HG03066 (cell line): ENCODE data around the gene FUCA1.
"Not testable (repeated sequence)": the region's sequence is repeated elsewhere in the genome, so short reads cannot be mapped to it uniquely, and the experiment has no call there.

Experiments used
- ATAC-seq: cut with Tn5 transposase; IDR thresholded peaks from one replicate; pipeline ENCODE4 v1.9.1; 2021; ENCODE audit warnings: low read depth; ENCODE audit not compliant: unreplicated experiment

FUCA1 gene

DNA sequence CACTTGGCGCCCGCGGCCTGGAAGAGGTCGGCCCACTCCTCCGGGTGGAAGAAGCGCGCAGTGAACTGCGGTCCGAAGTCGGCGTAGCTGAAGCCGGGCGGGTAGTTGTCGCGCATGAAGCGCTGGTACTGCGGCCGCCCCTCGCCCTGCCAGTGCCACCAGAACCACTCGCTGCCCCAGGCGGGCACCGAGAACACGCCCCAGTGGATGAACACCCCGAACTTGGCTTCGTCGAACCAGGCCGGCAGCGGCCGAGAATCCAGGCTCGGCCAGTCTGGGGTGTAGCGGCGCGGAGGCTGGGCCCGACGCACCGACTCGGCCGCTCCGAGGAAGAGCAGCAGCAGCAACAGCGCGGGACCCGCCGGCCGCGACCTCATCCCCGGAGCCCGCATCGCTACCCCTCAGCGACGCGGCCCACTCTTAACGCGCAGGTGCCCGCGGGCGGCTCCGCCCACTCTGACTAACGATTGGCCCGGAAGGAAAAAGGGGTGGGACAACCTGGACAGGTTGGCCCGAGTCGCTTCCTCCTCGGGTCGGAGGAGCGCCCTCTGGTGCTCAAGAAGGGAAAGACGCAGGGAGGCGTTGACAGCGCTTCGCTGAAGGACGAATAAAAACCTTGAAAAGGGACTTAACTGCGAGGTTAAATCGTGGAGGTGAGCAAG, at the start of gene FUCA1:
FUCA1 (minus strand) TSS at position 396 of the 662 bp plus-strand sequence; CDS start at position 392, 4 bp downstream.
- peak; percentile 83 for ATAC-seq

DNA sequence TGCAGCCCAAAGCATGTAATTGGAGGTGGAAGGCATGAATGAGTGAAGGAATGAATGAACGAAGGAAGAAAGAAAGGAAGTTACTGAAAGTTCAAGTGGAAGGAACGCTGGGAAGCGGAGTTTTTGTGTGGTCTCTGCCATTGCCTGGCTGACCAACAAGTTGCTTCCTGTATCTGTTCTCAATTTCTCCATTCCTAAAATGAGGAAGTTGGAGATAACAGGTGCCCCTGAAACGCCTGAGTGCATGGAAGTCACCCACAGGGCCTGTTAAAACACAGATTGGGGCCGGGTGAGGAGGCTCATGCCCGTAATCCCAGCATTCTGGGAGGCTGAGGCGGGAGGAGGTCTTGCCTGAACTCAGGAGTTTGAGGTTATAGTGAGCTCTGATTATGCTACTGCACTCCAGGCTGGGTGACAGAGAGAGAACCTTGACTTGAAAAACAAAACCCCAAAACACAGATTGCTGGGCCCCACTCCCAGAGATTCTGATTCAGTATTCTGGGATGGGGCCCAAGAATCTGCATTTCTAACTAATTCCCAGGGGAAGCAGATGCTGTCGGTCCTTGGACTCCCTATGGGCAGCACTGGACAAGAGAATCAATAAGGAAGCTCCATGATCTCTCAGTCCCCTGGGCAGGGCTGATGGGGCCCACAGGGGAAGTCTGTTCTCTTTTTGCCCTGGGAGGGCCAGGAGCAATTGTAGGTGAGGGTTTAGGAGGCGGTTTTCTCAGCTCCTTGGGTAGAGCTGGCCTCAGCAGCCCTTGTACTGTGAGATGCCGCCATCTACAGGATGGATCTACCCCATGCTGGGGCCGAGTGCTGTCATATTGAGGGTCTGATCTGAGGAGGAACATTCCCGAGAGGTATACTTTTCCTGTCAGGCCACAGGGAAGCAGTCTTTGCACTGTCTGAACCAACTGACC, 48.4 kb upstream of the FUCA1 start:
- ATAC-seq: peak; percentile 56

DNA sequence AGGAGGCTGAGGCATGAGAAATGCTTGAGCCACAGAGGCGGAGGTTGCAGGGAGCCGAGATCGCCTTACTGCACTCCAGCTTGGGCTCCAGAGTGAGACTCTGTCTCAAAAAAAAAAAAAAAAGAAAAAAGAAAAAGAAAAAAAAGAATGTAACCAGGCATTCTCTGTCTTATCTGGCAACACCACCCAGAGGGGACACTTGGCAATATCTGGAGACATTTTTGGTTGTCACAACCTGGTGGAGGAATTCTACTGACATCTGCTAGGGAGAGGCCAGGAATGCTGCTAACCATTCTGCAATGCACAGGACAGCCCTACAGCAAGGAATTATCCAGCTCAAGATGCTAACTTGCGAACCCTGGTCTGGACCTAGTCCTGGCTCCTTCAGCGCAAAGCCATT, 47.4 kb upstream of the FUCA1 start:
- ATAC-seq: no peak

DNA sequence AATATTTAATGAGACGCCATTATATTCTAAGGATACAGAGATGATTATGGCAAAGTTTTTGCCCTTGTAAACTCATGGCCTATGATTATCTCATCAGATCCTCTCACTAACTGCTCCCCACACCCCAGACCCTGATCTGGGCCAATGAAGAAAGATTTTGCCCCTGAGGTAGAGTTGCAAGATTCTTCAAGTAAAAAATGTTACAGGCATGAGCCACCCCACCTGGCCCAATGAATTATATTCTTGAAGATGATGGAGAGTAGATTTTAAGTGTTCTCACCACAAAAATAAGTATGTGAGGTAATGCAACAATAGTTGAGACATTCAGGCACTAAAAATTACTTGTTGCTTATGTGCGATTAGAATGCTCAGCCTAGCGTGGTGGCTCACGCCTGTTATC, 46.8 kb upstream of the FUCA1 start:
- ATAC-seq: no peak

DNA sequence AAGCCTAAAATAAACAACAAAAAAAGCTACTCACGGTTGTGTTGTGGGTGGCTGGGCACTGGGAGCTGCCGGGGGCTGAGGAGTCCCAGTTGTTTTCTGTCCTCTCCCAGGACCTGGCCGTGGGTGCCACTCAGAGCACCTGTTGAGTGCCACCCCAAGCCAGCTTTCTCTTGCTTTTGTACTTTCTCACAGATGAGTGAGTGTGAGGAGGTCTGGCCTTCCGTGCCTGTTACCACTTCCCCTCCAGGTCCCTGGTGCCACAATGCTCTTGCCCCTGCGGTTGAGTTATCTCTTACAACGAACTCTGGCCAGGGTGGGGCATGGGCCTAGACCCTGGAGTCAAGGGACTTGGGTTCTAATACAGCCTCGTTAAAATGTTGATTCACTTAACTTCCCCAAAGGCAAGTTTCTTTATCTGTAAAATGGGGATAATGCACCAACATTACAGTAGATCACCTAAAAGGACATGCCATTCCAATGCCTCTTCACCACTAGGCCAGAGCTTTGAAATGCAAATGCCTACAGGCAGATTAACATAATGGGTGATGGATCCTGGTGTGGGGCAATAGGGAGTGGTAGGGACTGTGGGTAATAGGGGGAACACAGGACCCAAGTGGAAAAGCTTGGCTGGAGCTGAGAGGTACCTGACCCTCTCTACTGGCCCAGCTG, 45.3 kb upstream of the FUCA1 start, which contains the start of gene CNR2:
CNR2 (minus strand) TSS at position 151 of the 669 bp plus-strand sequence. CDS start 37,745 bp downstream, outside the sequence.
- ATAC-seq: no peak

DNA sequence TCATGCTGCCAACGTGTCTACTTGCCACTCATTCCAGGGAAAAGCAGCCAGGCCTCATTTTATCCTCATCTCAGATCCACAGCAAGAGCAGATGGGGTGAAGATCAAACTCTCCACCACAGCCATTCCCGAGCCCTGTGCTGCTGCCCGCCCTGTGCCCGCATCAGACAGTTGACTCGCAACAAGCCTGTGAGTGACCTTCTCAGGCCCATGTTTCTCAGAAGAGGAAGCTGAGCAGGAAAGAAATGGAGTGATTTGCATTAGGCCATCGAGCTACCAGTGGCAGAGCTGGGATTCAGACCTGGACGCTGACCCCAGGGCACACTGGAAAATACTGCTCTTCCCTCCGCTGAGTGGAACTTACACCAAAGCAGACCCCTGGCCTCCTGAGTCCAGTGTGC, 43.8 kb upstream of the FUCA1 start:
- no peak for ATAC-seq

DNA sequence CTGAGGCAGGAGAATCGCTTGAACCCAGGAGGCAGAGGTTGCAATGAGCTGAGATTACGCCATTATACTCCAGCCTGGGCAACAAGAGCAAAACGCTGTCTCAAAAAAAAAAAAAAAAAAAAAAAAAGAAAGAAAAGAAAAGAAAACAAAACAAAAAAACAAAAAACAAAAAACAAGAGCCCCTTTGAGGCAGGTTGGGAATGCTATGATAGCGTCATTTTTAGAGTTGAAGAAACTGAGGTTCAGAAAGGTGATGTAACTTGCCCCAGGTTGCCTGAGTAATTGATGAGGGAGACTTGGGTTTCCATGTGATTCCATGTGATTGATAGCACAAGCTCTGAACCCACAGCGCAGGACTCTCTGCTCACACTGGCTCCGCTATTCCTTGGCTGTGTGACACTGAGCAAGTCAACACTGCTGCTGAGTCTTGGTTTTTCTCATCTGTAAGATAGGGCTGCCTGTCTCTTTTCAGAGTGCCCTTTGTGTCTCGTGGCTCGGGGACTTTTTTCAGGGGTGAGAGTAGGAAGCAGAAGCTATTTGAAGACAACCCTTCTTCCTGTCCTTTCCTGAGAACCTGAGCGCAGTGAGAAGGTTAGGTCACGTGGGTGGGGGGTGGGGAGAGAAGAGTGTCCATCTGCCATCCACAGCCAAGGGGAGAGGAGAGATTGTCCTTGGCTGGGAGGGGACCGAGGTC, 42.6 kb upstream of the FUCA1 start:
- ATAC-seq: no peak

DNA sequence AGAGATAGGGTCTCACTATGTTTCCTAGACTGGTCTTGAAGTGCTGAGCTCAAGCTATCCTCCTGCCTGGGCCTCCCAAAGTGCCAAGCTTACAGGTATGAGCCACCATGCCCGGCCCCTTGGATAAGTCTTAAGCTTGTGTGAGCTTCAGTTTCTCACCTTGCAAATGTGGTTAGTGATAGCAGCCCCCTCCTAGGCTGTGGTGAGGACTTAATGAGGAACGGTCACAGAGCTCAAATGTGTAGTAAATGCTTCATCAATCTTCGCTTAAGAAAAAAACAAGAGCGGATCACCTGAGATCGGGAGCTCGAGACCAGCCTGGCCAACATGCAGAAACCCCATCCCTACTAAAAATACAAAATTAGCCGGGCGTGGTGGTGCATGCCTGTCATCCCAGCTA, 42.1 kb upstream of the FUCA1 start:
- ATAC-seq: no peak

DNA sequence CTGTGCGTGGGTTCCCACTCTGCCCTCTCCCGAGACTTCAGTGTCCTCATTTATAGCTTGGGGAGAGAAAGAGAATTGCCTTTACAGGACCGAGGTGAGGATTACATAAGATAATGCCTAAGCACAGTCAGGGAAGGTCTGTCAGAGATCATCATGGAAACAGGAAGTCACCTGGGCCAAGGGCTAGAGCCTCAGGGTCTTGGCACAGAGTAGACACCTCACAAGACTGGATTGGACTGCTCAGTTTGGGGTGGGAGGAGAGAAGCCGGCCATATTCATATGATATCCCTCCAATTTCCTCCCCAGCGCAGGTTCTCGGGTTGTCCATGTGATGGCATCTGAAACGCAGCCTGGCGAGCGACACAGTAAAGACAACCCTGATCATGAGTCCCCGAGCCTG, 41.3 kb upstream of the FUCA1 start:
- no peak for ATAC-seq

DNA sequence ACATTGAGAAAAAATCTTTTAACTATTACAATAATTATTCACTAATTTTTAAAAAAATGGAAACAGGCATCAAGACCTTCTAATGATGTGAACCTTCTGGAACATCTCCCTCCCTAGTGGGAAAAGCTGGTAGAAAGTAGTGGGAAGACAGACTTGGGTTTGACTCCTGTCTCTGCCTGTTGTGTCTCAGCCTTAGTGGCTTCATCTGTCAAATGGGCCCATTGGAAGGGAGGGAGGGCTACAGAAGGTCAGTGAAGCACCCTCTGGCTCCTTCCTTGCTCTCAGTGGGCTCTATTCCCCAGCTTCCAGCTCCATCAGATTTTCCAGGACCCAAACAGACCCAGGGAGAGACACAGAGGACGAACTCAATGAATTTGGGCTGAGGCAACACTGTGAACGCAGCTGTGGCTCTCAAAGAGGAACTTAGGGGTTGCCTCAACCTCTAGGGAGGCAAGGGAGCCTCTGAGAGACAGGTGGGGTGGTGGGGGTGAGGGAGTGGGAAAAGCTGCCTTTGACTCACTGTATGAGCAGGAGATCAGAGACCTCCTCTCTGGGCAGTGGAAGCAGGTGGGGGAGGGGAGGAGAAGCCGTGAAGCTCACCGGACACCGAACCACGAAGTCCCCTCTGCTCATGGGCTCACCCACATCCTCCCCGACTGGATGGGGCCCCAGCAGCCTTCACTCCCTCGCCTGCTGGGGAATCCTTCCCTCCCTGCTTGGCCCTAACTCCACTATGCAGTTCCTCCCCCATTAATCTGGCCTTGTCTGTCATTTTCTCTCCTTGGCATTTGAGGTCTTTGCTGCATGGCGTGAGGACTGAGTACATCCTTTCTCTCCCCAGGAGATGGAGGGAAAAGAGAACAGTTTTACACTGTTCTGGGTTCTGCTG, 40.6 kb upstream of the FUCA1 start:
- no peak for ATAC-seq

DNA sequence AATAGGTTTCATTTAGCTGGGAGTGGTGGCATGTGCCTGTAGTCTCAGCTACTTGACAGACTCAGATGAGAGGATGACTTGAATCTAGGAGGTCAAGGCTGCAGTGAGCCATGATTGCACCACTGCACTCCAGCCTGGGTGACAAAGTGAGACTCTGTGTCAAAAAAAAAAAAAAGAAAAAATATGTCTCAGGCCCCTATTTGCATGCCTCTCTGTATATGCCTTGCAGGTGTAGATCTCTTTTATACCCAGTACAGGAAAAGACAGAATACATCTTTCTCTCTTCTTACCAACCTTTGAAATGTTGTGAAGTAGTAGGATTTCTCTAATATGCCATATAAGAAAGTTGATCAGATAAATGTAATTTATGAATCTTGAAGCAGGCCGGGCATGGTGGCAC, 38.6 kb upstream of the FUCA1 start:
- no peak for ATAC-seq

DNA sequence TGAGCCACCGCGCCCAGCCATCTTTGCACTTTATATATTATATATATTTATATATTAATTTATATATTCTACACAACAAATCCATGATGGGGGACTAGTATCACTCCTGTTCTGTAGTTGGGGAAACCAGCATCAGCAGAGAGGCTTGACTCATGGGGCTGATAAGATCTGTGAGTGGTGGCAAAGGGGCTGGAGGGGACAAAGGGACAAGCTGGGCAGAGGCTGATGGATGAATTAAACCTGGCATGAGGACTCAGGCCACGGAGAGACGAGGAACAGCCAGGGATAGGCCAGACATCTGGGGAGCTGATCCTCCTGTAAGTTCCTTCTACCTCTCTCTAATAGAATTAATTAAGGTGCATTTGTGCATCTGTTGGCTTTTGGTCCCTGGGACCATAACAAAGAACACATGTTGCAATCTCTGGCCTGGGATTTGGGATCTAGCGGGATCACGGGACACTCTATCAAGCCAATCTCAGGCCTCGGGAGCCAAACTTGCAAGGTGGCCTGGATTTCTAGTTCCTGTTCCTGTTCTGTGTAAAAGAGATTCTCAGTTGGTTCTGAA, 37.5 kb upstream of the FUCA1 start:
- ATAC-seq: no peak

DNA sequence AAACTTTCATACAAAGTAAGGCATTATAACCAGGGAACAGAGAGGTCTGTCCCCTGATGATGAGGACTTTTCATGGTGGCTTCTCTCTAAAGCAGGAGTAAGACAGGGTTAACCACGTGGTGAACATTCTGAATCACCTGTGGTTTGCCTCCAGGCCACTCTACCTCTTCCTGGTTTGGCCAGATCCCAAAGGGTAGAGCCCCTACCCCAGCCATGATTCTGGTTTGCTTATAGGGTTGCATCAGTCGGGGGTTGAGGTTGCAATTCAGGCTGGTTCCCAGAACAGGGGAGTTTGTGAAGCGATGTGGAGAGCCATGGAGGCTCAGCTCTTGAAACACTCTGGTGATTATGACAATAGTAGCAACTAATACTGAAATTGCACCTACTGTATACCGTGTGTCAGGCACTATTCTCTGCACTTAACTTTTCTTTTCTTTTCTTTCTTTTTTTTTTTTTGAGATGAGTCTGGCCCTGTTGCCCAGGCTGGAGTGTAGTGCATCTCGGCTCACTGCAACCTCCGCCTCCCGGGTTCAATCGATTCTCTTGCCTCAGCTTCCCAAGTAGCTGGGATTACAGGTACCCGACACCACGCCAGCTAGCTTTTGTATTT, 36.8 kb upstream of the FUCA1 start:
- ATAC-seq: peak; percentile 55

DNA sequence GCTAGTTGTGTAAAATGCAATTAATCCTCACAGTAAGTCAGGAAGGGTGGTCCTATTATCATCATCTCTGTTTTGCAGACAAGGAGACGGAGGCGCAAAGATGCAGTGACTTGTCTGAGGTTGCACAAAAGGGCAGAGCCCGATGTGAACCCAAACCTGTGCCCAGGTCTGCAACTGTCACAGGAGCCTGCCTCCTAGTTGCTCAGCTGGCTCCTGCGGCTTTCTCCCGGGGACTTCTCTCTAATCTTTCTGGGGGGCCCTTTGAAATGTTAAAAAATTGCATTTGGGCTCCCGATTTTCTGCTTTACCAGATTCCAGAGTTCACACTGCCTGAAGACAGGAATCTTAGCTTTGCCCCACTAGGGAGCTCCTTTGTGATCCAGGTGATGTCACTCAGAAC, 35.7 kb upstream of the FUCA1 start:
- no peak for ATAC-seq

DNA sequence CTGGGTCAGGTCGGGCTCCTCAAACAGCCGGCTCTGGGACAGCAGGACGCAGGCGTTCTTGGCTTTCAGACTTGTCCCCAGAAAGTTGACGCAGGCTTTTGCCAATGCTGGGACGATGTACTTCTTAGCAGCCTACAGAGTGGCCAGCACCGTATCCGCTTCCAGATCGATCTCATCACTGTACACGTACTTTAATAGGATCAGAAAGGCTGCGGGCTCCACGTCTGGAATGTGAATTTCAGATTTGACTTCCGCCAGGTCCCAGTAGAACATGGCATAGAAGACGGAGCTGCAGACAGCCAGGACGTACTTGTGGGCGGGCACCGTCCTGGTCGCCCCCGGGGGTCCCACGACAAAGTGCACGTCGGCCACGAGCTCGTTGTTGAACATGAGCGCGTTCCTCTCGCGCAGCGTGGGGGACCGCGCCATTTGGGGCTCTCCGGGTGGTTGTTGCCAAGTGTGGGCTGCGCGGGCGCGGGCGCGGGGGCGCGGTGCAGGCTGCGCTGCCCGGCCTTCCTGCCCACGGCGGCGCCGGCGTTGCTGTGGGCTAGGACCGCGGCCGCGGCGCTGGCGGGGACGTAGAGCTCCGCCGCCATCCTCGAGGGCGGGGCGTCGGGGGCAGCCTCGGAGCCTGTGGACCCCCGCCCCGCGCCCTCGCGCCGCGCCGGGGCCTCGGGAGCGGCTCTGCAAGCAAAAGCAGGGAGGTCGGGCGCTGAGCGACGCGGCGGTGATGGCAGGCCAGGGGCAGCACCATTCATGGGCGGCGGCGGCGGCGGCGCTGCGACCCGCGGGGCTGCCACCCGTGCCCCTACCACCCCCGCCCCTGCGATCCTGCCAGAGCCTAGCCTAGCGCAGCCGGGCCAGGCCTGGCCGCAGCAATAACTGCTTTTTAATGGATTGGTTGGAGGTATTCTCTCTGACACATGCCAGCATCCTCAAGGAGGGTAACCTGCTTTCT, 34.5 kb upstream of the FUCA1 start:
- no peak for ATAC-seq

DNA sequence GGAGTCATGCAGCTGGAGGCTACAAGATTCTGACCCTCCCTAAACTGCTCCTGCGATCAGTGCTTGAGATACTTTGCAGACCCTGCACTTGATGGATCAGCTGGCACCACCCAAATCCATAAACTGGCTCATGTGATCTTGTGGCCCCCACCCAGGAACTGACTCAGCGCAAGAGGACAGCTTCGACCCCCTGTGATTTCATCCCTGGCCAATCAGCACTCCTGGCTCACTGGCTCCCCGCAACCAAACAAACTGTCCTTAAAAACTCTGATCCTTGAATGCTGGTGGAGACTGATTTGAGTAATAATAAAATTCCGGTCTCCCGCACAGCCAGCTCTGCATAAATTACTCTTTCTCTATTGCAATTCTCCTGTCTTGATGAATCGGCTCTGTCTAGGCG, 31.9 kb upstream of the FUCA1 start:
- ATAC-seq: not testable (repeated sequence)

DNA sequence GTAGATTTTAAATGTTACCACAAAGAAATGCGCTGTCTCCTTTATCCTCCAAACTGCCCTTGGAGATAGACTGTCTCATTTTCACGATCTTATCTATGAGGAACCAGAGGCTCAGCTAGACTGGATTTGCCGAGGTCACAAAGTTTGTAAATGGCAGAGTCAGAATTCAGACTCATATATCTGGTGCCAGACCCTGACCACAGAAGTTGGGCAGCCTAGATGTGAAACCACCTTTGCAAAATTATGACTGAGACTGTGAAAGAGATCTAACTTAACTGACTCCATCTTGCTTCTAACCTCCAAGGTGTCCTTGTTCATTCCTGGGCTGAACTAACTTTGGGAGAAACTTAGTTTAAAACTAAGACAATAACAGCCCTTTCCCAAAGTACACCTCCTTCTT, 31.0 kb upstream of the FUCA1 start:
- ATAC-seq: no peak

DNA sequence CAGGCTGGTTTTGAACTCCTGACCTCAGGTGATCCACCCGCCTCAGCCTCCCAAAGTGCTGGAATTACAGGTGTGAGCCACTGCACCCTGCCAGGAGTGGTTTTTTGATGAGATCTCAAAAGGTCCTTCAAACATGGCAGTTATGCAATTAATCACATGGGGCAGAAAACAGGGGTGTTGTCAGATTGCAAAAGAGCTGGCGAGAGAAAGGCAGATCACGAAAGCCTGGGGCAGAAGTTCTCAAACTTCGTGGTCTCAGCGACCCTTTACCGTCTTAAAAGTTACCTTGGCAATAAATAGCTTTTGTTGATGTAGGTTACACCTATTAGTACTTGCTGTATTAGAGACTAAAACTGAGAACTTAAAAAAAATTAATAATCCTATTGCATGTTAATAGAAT, 29.0 kb upstream of the FUCA1 start:
- no peak for ATAC-seq
